Activated naive CD8-positive, alpha-beta T cell treated with anti-CD3 and anti-CD28 coated beads, Interleukin-2, amount 10 ng/mL, durations not matched to agents 7 days and 5 days (primary cell): ENCODE measurements around the gene PPP1R9A. TPM values are rescaled to one million over a fixed set of nuclear protein-coding genes. Genes with fewer than 3 reads are reported as not detected.

Source experiments
- ATAC-seq: fragments of 150-1000 bp; cut with Tn5 transposase; one replicate; pipeline ENCODE4 v1.10.0; 2021; ENCODE audit warnings: low read depth, moderate library complexity
- POLR2A ChIA-PET: fragments of 350-600 bp; sonication (Branson Sonifier 250); formaldehyde crosslinking; loops from one replicate; lab custom pipeline; 2021; ENCODE audit warnings: antibody characterized with exemption; lab: Charles Lee
- DNase-seq: peaks from one replicate; pipeline ENCODE4 v3.0.0; 2021
- H3K27ac Mint-ChIP-seq: one replicate; pipeline ENCODE4 v1.8.0; 2022; ENCODE audit warnings: mild to moderate bottlenecking, mixed read lengths
- H3K27me3 Mint-ChIP-seq: one replicate; pipeline ENCODE4 v1.8.0; 2022; ENCODE audit warnings: mild to moderate bottlenecking, moderate library complexity, mixed read lengths
- H3K36me3 Mint-ChIP-seq: one replicate; pipeline ENCODE4 v1.8.0; 2021; ENCODE audit warnings: mild to moderate bottlenecking, mixed read lengths
- H3K4me1 Mint-ChIP-seq: one replicate; pipeline ENCODE4 v1.8.0; 2021; ENCODE audit warnings: mixed read lengths
- H3K4me3 Mint-ChIP-seq: one replicate; pipeline ENCODE4 v1.8.0; 2022; ENCODE audit warnings: mild to moderate bottlenecking, moderate library complexity, mixed read lengths
- H3K9me3 Mint-ChIP-seq: one replicate; pipeline ENCODE4 v1.8.0; 2021; ENCODE audit warnings: mixed read lengths
- total RNA-seq, 2 experiments: library from RNA; stranded (reverse); gene quantifications; one replicate each; pipeline ENCODE4 v1.2.3, GENCODE V29; 2021

PPP1R9A gene
- total RNA-seq, 2 experiments from 2014 or later = 0.06 to 0.42 TPM

GRCh38 chr7:95245828-95246500 lies 338.6 kb downstream of the PPP1R9A start:
- Mint-ChIP-seq H3K27ac (no peak overlapping the region), H3K4me1 (no peaks in the 10 kb centered on the region), H3K36me3 (no peaks in the 10 kb centered on the region), H3K27me3 (peaks cover 2% of the 10 kb centered on the region), H3K4me3 (no peak overlapping the region), H3K9me3 (no peaks in the 10 kb centered on the region)
- POLR2A ChIA-PET = no interaction called here
- DNase-seq = no peak
- no peak for ATAC-seq

GRCh38 chr7:95246831-95247370 lies 339.5 kb downstream of the PPP1R9A start:
- no peak for ATAC-seq
- H3K9me3 Mint-ChIP-seq = no peaks in the 10 kb centered on the region
- H3K4me1 Mint-ChIP-seq = no peaks in the 10 kb centered on the region
- no peak overlapping the region for H3K4me3 Mint-ChIP-seq
- H3K27me3 Mint-ChIP-seq = peaks cover 2% of the 10 kb centered on the region
- DNase-seq = no peak
- no peaks in the 10 kb centered on the region for H3K36me3 Mint-ChIP-seq
- no peak overlapping the region for H3K27ac Mint-ChIP-seq
- POLR2A ChIA-PET = no interaction called here

GRCh38 chr7:95250571-95250970 lies 343.2 kb downstream of the PPP1R9A start:
- Mint-ChIP-seq H3K9me3 (no peaks in the 10 kb centered on the region), H3K36me3 (no peaks in the 10 kb centered on the region), H3K27ac (no peak overlapping the region), H3K4me3 (no peak overlapping the region), H3K4me1 (no peaks in the 10 kb centered on the region), H3K27me3 (peaks cover 2% of the 10 kb centered on the region)
- POLR2A ChIA-PET = no interaction called here
- ATAC-seq (no peak), DNase-seq (no peak)

- POLR2A ChIA-PET = no interaction called here
Observed at GRCh38 chr7:95251966-95252365, 344.6 kb downstream of the PPP1R9A start.

GRCh38 chr7:95253986-95254385 lies 346.6 kb downstream of the PPP1R9A start:
- Mint-ChIP-seq H3K4me1 (no peaks in the 10 kb centered on the region), H3K36me3 (no peaks in the 10 kb centered on the region), H3K4me3 (no peak overlapping the region), H3K9me3 (no peaks in the 10 kb centered on the region), H3K27me3 (peaks cover 2% of the 10 kb centered on the region), H3K27ac (no peak overlapping the region)
- DNase-seq (no peak), ATAC-seq (no peak)
- POLR2A ChIA-PET = no interaction called here

More at GRCh38 chr7:95251966-95252365, 344.6 kb downstream of the PPP1R9A start:
- H3K27ac Mint-ChIP-seq = no peak overlapping the region
- no peaks in the 10 kb centered on the region for H3K4me1 Mint-ChIP-seq
- no peaks in the 10 kb centered on the region for H3K36me3 Mint-ChIP-seq
- no peaks in the 10 kb centered on the region for H3K9me3 Mint-ChIP-seq
- no peaks in the 10 kb centered on the region for H3K27me3 Mint-ChIP-seq
- DNase-seq = no peak
- ATAC-seq = no peak
- no peak overlapping the region for H3K4me3 Mint-ChIP-seq

- no peak overlapping the region for H3K4me3 Mint-ChIP-seq
- H3K27me3 Mint-ChIP-seq = peaks cover 3% of the 10 kb centered on the region
- H3K36me3 Mint-ChIP-seq = no peaks in the 10 kb centered on the region
- no peak for DNase-seq
- H3K4me1 Mint-ChIP-seq = no peaks in the 10 kb centered on the region
- no peaks in the 10 kb centered on the region for H3K9me3 Mint-ChIP-seq
- POLR2A ChIA-PET = no interaction called here
- no peak overlapping the region for H3K27ac Mint-ChIP-seq
- no peak for ATAC-seq
Observed at GRCh38 chr7:95255691-95256090, 348.3 kb downstream of the PPP1R9A start.

GRCh38 chr7:95261895-95262415 lies 354.6 kb downstream of the PPP1R9A start:
- Mint-ChIP-seq H3K36me3 (no peaks in the 10 kb centered on the region), H3K27ac (no peak overlapping the region), H3K4me1 (no peaks in the 10 kb centered on the region), H3K27me3 (peaks cover 8% of the 10 kb centered on the region), H3K4me3 (no peak overlapping the region), H3K9me3 (no peaks in the 10 kb centered on the region)
- no peak for DNase-seq
- POLR2A ChIA-PET = no interaction called here
- ATAC-seq = no peak

GRCh38 chr7:95262875-95263274 lies 355.5 kb downstream of the PPP1R9A start:
- H3K4me3 Mint-ChIP-seq = no peak overlapping the region
- no peaks in the 10 kb centered on the region for H3K9me3 Mint-ChIP-seq
- H3K27me3 Mint-ChIP-seq = peaks cover 8% of the 10 kb centered on the region
- no peak overlapping the region for H3K27ac Mint-ChIP-seq
- DNase-seq = no peak
- H3K36me3 Mint-ChIP-seq = no peaks in the 10 kb centered on the region
- POLR2A ChIA-PET = no interaction called here
- no peaks in the 10 kb centered on the region for H3K4me1 Mint-ChIP-seq
- ATAC-seq = no peak

GRCh38 chr7:95263785-95264362 lies 356.5 kb downstream of the PPP1R9A start:
- no peaks in the 10 kb centered on the region for H3K4me1 Mint-ChIP-seq
- no peak overlapping the region for H3K4me3 Mint-ChIP-seq
- ATAC-seq (no peak), DNase-seq (no peak)
- no peaks in the 10 kb centered on the region for H3K36me3 Mint-ChIP-seq
- POLR2A ChIA-PET = no interaction called here
- H3K9me3 Mint-ChIP-seq = no peaks in the 10 kb centered on the region
- H3K27ac Mint-ChIP-seq = no peak overlapping the region
- peaks cover 7% of the 10 kb centered on the region for H3K27me3 Mint-ChIP-seq

- Mint-ChIP-seq H3K27ac (no peak overlapping the region), H3K27me3 (peaks cover 6% of the 10 kb centered on the region), H3K4me1 (no peaks in the 10 kb centered on the region), H3K9me3 (no peaks in the 10 kb centered on the region), H3K36me3 (no peaks in the 10 kb centered on the region), H3K4me3 (no peak overlapping the region)
- DNase-seq (no peak), ATAC-seq (no peak)
- POLR2A ChIA-PET = no interaction called here
Observed at GRCh38 chr7:95264363-95264891, 357.0 kb downstream of the PPP1R9A start.

- Mint-ChIP-seq H3K4me3 (no peak overlapping the region), H3K27me3 (peaks cover 6% of the 10 kb centered on the region), H3K4me1 (no peaks in the 10 kb centered on the region), H3K9me3 (no peaks in the 10 kb centered on the region), H3K36me3 (no peaks in the 10 kb centered on the region), H3K27ac (no peak overlapping the region)
- no peak for ATAC-seq
- no peak for DNase-seq
- POLR2A ChIA-PET = no interaction called here
Observed at GRCh38 chr7:95265634-95266033, 358.2 kb downstream of the PPP1R9A start.

GRCh38 chr7:95267754-95268153 lies 360.4 kb downstream of the PPP1R9A start:
- DNase-seq = no peak
- no peak for ATAC-seq
- Mint-ChIP-seq H3K27ac (no peak overlapping the region), H3K9me3 (no peaks in the 10 kb centered on the region), H3K4me1 (no peaks in the 10 kb centered on the region), H3K27me3 (peaks cover 5% of the 10 kb centered on the region), H3K36me3 (no peaks in the 10 kb centered on the region), H3K4me3 (no peak overlapping the region)
- POLR2A ChIA-PET = no interaction called here

GRCh38 chr7:95269640-95270039 lies 362.2 kb downstream of the PPP1R9A start:
- H3K36me3 Mint-ChIP-seq = no peaks in the 10 kb centered on the region
- no peak overlapping the region for H3K27ac Mint-ChIP-seq
- no peaks in the 10 kb centered on the region for H3K4me1 Mint-ChIP-seq
- no peaks in the 10 kb centered on the region for H3K9me3 Mint-ChIP-seq
- POLR2A ChIA-PET = no interaction called here
- ATAC-seq = no peak
- DNase-seq = no peak
- H3K4me3 Mint-ChIP-seq = no peak overlapping the region
- H3K27me3 Mint-ChIP-seq = peaks cover 1% of the 10 kb centered on the region

- no peak for ATAC-seq
- H3K9me3 Mint-ChIP-seq = no peaks in the 10 kb centered on the region
- POLR2A ChIA-PET = no interaction called here
Observed at GRCh38 chr7:95276114-95276513, 368.7 kb downstream of the PPP1R9A start.

More at GRCh38 chr7:95276114-95276513, 368.7 kb downstream of the PPP1R9A start:
- no peak overlapping the region for H3K4me3 Mint-ChIP-seq
- H3K36me3 Mint-ChIP-seq = no peaks in the 10 kb centered on the region
- no peaks in the 10 kb centered on the region for H3K4me1 Mint-ChIP-seq
- H3K27me3 Mint-ChIP-seq = peaks cover 2% of the 10 kb centered on the region
- no peak for DNase-seq
- no peak overlapping the region for H3K27ac Mint-ChIP-seq
